AG04449 (cell line): ENCODE data around the gene SURF2.
"Not testable (repeated sequence)": the region's sequence is repeated elsewhere in the genome, so short reads cannot be mapped to it uniquely, and the experiment has no call there.

Experiments used
- CTCF ChIA-PET: fragments of 350-600 bp; formaldehyde crosslinking; extraction: SDS; loops from one replicate; lab custom pipeline; 2021; ENCODE audit warnings: antibody characterized with exemption; lab: Yijun Ruan, JAX
- POLR2A ChIA-PET: fragments of 400-600, 350-600 bp; formaldehyde crosslinking; extraction: SDS; loops from one replicate; lab custom pipeline; 2020; ENCODE audit warnings: antibody characterized with exemption, inconsistent platforms; lab: Yijun Ruan, JAX
- DNase-seq: peaks from one replicate; pipeline ENCODE4 v3.0.0-alpha.2; 2010; ENCODE audit warnings: low read depth, low spot score
- H3K4me3 ChIP-seq: 2 replicates; pipeline ENCODE4 v1.5.1; 2011; ENCODE audit warnings: low read depth, mild to moderate bottlenecking, control low read depth, low read length
- TF ChIP-seq, protein P1 (sequence below): IDR thresholded peaks from one replicate; pipeline ENCODE4 v1.5.1; 2011; ENCODE audit warnings: mild to moderate bottlenecking, moderate library complexity, low read length, control low read depth, inconsistent platforms; ENCODE audit not compliant: insufficient read depth; ENCODE audit errors: missing control alignments

SURF2 gene

GRCh38 chr9:133375116-133375723, 18.9 kb downstream of the SURF2 start:
- CTCF ChIA-PET = interaction anchor here (0.6 to 1.9 kb wide), 6 partner anchors 10 to 45 kb away, joined by 3 to 7 read pairs (median 3); no protein-coding TSS in a partner anchor
- H3K4me3 ChIP-seq = peak overlapping the region; percentile 83
- TF ChIP-seq, protein P1, sequence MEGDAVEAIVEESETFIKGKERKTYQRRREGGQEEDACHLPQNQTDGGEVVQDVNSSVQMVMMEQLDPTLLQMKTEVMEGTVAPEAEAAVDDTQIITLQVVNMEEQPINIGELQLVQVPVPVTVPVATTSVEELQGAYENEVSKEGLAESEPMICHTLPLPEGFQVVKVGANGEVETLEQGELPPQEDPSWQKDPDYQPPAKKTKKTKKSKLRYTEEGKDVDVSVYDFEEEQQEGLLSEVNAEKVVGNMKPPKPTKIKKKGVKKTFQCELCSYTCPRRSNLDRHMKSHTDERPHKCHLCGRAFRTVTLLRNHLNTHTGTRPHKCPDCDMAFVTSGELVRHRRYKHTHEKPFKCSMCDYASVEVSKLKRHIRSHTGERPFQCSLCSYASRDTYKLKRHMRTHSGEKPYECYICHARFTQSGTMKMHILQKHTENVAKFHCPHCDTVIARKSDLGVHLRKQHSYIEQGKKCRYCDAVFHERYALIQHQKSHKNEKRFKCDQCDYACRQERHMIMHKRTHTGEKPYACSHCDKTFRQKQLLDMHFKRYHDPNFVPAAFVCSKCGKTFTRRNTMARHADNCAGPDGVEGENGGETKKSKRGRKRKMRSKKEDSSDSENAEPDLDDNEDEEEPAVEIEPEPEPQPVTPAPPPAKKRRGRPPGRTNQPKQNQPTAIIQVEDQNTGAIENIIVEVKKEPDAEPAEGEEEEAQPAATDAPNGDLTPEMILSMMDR = no peak
- POLR2A ChIA-PET = interaction anchor here (0.6 to 2.7 kb wide), 5 partner anchors 8 to 706 kb away, joined by 3 to 13 read pairs (median 4); partner anchors contain the start of genes MED22 and RPL7A
- no peak for DNase-seq

DNA sequence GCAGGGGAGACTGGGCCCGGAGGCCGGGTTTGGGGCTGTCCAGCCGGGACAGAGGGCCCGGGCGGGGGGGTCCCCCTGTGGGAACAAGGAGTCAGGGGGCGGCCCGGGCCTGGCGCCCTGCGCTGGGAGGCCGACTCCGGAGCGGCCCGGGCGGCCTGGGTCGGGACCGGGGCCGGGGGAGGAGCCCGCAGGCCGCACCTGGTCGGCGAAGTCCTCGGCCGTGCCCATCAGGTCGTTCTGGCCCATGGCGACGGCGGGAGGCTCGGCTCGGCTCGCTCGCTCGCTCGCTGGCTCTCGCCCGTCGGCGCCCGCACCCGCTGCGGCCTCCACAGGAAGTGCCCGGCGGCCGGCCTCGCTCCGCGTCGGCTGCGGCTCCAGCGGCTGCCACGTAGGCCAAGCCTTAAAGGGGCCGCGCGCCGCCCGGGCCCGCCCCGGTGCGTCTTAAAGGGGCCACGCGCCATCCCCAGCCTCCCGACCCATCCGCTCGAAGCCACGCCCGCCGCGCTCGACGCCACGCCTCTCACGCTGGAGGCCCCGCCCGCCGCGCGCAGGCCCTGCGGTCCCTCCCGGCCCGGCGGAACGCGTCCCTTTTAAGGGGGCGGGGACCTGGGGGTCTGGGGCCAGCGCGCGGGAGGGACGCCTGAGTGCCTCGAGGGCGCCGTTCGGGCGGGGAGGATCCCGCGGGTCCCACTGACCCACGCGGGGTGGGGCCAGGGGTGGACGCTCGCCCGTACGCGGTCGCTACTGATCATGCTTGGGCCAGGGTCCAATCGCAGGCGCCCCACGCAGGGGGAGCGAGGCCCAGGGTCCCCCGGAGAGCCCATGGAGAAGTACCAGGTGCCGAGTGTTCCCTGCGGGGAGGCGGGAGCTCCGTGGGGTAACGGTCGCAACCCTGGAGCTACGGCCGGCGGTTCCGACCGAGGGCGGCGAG, 19.6 kb downstream of the SURF2 start, which contains the start of the genes STKLD1 and SURF4:
STKLD1 (plus strand) TSS at position 643 of the 931 bp plus-strand sequence; CDS start at position 751, 108 bp downstream.
SURF4 (minus strand) TSS at position 337 of the 931 bp plus-strand sequence; CDS start at position 246, 91 bp downstream.
- TF ChIP-seq, protein P1 = no peak
- peak; percentile 50 for DNase-seq
- ChIA-PET CTCF (interaction anchor here (0.6 to 1.4 kb wide), 5 partner anchors 10 to 618 kb away, joined by 3 to 4 read pairs (median 3); no protein-coding TSS in a partner anchor), POLR2A (interaction anchor here (0.6 to 2.7 kb wide), 4 partner anchors 9 to 378 kb away, joined by 3 to 13 read pairs (median 8); partner anchors contain the start of genes MED22 and RPL7A)
- H3K4me3 ChIP-seq = peak within 1 kb of the TSS; percentile 83

- POLR2A ChIA-PET = interaction anchor here (0.6 to 2.7 kb wide), 3 partner anchors 11 to 29 kb away, joined by 3 to 9 read pairs (median 7); partner anchors contain the start of genes MED22 and RPL7A
- CTCF ChIA-PET = interaction anchor here (0.9 to 2.3 kb wide), 8 partner anchors 9 to 109 kb away, joined by 3 to 7 read pairs (median 4); no protein-coding TSS in a partner anchor
- H3K4me3 ChIP-seq, DNase-seq: not testable (repeated sequence)
Observed at GRCh38 chr9:133377280-133377679, 20.9 kb downstream of the SURF2 start.

GRCh38 chr9:133377721-133378216, 21.4 kb downstream of the SURF2 start:
- TF ChIP-seq, protein P1 = no peak
- ChIA-PET POLR2A (interaction anchor here (1.2 to 2.7 kb wide), 2 partner anchors 11 to 30 kb away, joined by 4 to 9 read pairs; partner anchors contain the start of genes MED22 and RPL7A), CTCF (interaction anchor here (1.0 to 2.3 kb wide), 6 partner anchors 11 to 109 kb away, joined by 3 to 7 read pairs (median 4); no protein-coding TSS in a partner anchor)
- DNase-seq = no peak
- no peak overlapping the region for H3K4me3 ChIP-seq

DNA sequence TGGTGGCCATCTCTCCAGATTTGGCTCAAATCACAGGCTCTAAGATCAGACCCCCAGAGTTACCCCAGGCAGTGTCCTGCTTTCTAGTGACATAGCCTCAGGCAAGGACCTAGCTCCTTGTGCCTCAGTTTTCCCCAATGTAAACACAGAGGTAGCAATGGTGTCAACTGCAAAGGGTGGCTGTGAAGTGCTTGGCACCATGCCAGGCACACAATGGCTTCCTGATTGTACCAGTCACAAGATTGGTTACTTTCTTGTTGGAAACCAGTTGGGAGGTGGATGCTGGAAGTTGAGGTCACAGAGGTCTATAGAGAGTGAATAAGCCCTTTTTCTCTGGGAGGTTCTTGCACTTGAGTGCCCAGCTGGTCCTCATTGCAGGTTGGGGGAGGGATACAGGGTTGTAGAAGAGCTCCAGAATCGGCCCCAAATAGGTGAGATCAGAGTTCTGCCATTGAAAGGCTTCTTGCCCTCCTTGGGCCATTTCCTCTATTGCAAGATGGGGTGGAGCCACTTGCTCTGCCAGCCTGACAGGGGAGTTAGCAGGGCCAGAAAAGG, 22.1 kb downstream of the SURF2 start:
- DNase-seq = no peak
- ChIA-PET CTCF (interaction anchor here (0.8 to 2.3 kb wide), 7 partner anchors 19 to 108 kb away, joined by 3 to 7 read pairs (median 4); no protein-coding TSS in a partner anchor), POLR2A (interaction anchor here (1.2 kb wide), 1 partner anchor 31 kb away, joined by 4 read pairs; the partner anchor contains the start of genes MED22 and RPL7A)
- TF ChIP-seq, protein P1 = no peak
- H3K4me3 ChIP-seq = no peak overlapping the region
